ENCODE results near the gene TEX14. TPM values are rescaled to one million over a fixed set of nuclear protein-coding genes. Genes with fewer than 3 reads are reported as not detected.
A peak's percentile ranks its signal among the peaks of the same experiment; 100 is the strongest.
"Not testable (repeated sequence)": the region's sequence is repeated elsewhere in the genome, so short reads cannot be mapped to it uniquely, and the experiment has no call there.

The TEX14 gene
- total RNA-seq, 1 experiment from 2014 or later = 0.03 TPM

DNA sequence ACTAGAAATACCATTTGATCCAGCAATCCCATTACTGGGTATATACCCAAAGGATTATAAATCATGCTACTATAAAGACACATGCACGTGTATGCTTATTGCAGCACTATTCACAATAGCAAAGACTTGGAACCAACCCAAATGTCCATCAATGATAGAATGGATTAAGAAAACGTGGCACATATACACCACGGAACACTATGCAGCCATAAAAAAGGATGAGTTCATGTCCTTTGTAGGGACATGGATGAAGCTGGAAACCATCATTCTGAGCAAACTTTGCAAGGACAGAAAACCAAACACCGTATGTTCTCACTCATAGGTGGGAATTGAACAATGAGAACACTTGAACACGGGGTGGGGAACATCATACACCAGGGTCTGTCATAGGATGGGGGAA, 13.6 kb downstream of the TEX14 start:
- not testable (repeated sequence) for H3K4me1 ChIP-seq (replicated peaks); H3K27ac ChIP-seq; H3K27me3 ChIP-seq (replicated peaks); H3K4me3 ChIP-seq; H3K36me3 ChIP-seq; H3K9me3 ChIP-seq (replicated peaks); DNase-seq (ENCODE audit: low read depth in 1 of 2, low spot score in 2 of 2)

DNA sequence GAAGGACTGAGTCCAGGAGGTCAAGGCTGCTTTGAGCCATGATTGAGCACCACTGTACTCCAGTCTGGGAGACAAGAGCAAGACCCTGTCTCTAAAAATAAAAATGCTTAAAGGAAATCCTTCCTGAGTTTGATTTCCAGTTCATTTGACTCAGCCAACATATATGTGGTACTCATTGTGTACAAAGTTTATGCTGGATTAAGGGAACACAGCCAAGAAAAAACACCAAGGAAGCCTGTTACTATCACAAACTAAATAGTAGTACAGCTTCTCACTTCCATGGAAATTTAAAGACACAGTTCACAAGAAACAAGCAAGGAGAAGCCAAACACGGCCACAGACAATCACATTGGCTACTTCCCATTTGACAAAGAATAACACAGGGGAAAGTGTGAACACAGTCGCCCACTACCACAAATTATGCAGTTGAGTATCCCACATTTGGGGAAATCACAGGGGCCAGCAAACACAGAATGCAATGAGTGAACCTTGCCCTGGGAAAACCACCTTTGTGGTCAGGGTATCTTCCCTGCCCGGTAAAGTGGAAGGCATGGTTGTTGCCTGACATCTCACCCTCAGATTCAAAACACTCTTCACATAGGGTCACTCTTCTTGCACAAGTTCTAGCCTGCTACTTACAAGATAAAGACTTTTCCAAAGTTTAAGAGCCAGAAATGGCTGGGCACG, 14.5 kb downstream of the TEX14 start:
- Histone ChIP-seq H3K4me1 (replicated peaks) (no peaks in the 10 kb centered on the region; the same call in 1 of the 2 replicates), H3K27ac (no peak overlapping the region), H3K4me3 (no peak overlapping the region), H3K36me3 (no peaks in the 10 kb centered on the region), H3K27me3 (replicated peaks) (peaks cover 5% of the 10 kb centered on the region; the same call in 1 of the 2 replicates), H3K9me3 (replicated peaks) (peaks cover 5% of the 10 kb centered on the region; the same call in 1 of the 2 replicates)
- no peak for DNase-seq (ENCODE audit: low read depth in 1 of 2, low spot score in 2 of 2)

GRCh38 chr17:58671969-58672368, 19.9 kb downstream of the TEX14 start:
- H3K9me3 ChIP-seq (replicated peaks) = no peaks in the 10 kb centered on the region
- H3K36me3 ChIP-seq = no peaks in the 10 kb centered on the region
- H3K4me1 ChIP-seq (replicated peaks) = no peaks in the 10 kb centered on the region; the same call in 1 of the 2 replicates
- no peak overlapping the region for H3K4me3 ChIP-seq
- DNase-seq (ENCODE audit: low read depth in 1 of 2, low spot score in 2 of 2) = no peak
- H3K27ac ChIP-seq = no peak overlapping the region
- no peaks in the 10 kb centered on the region for H3K27me3 ChIP-seq (replicated peaks)

GRCh38 chr17:58669853-58670252, 22.0 kb downstream of the TEX14 start:
- peaks cover 11% of the 10 kb centered on the region for H3K4me1 ChIP-seq (replicated peaks)
- H3K27ac ChIP-seq = no peak overlapping the region
- no peaks in the 10 kb centered on the region for H3K27me3 ChIP-seq (replicated peaks)
- no peak for DNase-seq (ENCODE audit: low read depth in 1 of 2, low spot score in 2 of 2)
- no peaks in the 10 kb centered on the region for H3K9me3 ChIP-seq (replicated peaks)
- H3K4me3 ChIP-seq = no peak overlapping the region
- H3K36me3 ChIP-seq = no peaks in the 10 kb centered on the region

DNA sequence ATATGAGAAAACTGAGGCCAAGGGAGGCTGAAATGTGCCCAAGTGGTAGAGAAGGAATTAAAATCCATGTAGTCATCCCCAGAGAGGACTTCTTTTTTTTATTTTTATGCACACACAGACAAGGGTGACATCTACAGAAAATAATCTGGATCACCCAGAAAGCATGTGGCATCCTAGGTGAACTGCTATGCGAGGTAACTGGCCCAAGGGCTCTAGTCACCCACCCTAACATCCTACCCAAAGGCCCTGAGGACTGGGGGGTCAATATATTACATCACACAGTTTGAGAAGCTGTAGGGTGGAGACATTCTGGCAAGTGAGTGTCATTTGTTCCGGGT, 23.3 kb downstream of the TEX14 start:
- no peaks in the 10 kb centered on the region for H3K36me3 ChIP-seq
- no peak overlapping the region for H3K4me3 ChIP-seq
- no peaks in the 10 kb centered on the region for H3K27me3 ChIP-seq (replicated peaks)
- peaks cover 11% of the 10 kb centered on the region for H3K4me1 ChIP-seq (replicated peaks)
- H3K27ac ChIP-seq = no peak overlapping the region
- no peak for DNase-seq (ENCODE audit: low read depth in 1 of 2, low spot score in 2 of 2)
- H3K9me3 ChIP-seq (replicated peaks) = no peaks in the 10 kb centered on the region

DNA sequence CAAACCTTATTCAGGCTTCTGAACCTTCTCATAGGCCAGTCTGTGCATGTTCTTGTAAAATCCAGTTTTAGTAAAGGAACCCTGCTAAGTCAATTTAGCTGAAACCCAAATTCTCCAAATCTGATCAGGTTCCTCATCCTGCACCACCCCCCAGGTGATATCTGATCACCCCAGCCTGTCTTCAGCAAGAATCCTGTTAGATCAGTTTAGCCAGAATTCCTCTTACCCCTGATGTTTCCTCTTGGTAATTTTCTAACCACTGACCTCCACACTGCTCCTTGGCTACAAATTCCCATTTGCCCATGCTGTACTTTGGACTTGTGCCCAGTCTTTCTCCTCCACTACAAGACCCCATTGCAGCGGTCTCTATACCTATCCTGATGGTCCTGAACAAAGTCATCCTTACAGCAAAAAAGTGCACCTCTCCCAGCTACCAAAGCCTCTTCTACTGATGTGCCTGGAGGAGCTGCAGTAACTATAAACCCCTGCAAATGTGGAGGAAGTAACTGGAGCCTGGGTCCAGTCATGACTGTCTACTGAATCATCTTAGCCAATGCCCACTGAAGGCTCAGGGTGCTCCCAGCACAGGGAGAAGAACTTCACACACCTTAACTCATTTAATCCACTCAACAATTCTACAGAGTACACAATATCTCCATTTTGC, 23.8 kb downstream of the TEX14 start:
- Histone ChIP-seq H3K27ac (no peak overlapping the region), H3K9me3 (replicated peaks) (no peaks in the 10 kb centered on the region), H3K4me1 (replicated peaks) (peaks cover 11% of the 10 kb centered on the region), H3K36me3 (no peaks in the 10 kb centered on the region), H3K27me3 (replicated peaks) (no peaks in the 10 kb centered on the region), H3K4me3 (no peak overlapping the region)
- no peak for DNase-seq (ENCODE audit: low read depth in 1 of 2, low spot score in 2 of 2)

DNA sequence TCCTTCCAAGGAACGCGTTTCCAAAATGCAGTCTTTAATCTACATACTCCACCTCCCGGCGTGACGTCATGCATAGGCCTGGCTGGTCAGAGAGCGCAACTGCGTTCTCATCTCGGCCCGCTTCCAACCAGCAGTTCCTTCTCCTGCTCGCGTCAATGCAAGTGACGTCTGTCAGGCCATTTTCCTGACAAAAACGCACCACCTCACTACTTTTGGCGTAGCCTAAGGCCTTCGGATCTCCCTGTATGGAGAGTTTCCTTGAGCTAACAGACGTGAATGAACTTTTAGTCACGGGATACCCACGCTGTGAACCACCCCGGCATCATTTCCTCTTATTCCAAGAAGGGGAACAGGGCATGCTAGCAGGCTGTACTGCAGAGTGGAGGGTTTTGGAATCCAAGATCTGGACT, 25.0 kb downstream of the TEX14 start:
- H3K27ac ChIP-seq = no peak overlapping the region
- H3K36me3 ChIP-seq = no peaks in the 10 kb centered on the region
- DNase-seq (ENCODE audit: low read depth in 1 of 2, low spot score in 2 of 2) = no peak
- no peaks in the 10 kb centered on the region for H3K27me3 ChIP-seq (replicated peaks)
- H3K9me3 ChIP-seq (replicated peaks) = no peaks in the 10 kb centered on the region
- no peak overlapping the region for H3K4me3 ChIP-seq
- peaks cover 11% of the 10 kb centered on the region for H3K4me1 ChIP-seq (replicated peaks)

GRCh38 chr17:58665946-58666857, 25.6 kb downstream of the TEX14 start:
- Histone ChIP-seq H3K27me3 (replicated peaks) (no peaks in the 10 kb centered on the region), H3K36me3 (no peaks in the 10 kb centered on the region), H3K4me1 (replicated peaks) (peaks cover 11% of the 10 kb centered on the region), H3K27ac (no peak overlapping the region), H3K4me3 (no peak overlapping the region), H3K9me3 (replicated peaks) (no peaks in the 10 kb centered on the region)
- DNase-seq (ENCODE audit: low read depth in 1 of 2, low spot score in 2 of 2) = no peak

- no peaks in the 10 kb centered on the region for H3K27me3 ChIP-seq (replicated peaks)
- H3K9me3 ChIP-seq (replicated peaks) = no peaks in the 10 kb centered on the region
- H3K4me1 ChIP-seq (replicated peaks) = peaks cover 11% of the 10 kb centered on the region
- no peak overlapping the region for H3K27ac ChIP-seq
- DNase-seq (ENCODE audit: low read depth in 1 of 2, low spot score in 2 of 2) = no peak
- no peaks in the 10 kb centered on the region for H3K36me3 ChIP-seq
- H3K4me3 ChIP-seq = no peak overlapping the region
These were observed 27.5 kb downstream of the TEX14 start for GRCh38 chr17:58664302-58664701.

DNA sequence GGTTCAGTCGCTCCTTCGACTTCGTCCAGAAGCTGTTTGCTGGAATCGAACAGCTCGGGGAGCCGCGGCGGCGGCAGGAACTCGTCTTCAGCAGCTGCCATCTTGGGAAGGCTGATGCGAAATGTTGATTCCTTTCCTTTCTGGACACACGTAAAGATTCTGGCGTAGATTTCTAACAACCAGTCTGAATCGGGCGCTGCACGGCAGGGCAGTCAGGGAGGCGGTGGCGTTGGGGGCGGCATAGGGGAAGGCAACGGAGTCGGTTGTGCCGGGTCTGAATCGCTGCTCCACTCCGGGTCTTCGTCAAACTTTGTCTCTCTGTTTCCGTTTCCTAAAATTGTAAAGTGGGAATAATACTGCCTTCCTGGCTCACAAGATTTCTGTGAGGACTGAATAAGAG, 30.3 kb downstream of the TEX14 start:
- peaks cover 15% of the 10 kb centered on the region for H3K4me1 ChIP-seq (replicated peaks)
- H3K4me3 ChIP-seq = no peak overlapping the region
- H3K27ac ChIP-seq = no peak overlapping the region
- no peaks in the 10 kb centered on the region for H3K36me3 ChIP-seq
- no peak for DNase-seq (ENCODE audit: low read depth in 1 of 2, low spot score in 2 of 2)
- H3K9me3 ChIP-seq (replicated peaks) = no peaks in the 10 kb centered on the region
- no peaks in the 10 kb centered on the region for H3K27me3 ChIP-seq (replicated peaks)

- H3K4me3 ChIP-seq = no peak overlapping the region
- H3K27ac ChIP-seq = no peak overlapping the region
- no peaks in the 10 kb centered on the region for H3K27me3 ChIP-seq (replicated peaks)
- H3K9me3 ChIP-seq (replicated peaks) = no peaks in the 10 kb centered on the region
- H3K4me1 ChIP-seq (replicated peaks) = peaks cover 9% of the 10 kb centered on the region
- H3K36me3 ChIP-seq = no peaks in the 10 kb centered on the region
- DNase-seq (ENCODE audit: low read depth in 1 of 2, low spot score in 2 of 2) = no peak
These were observed 31.2 kb downstream of the TEX14 start for GRCh38 chr17:58660621-58661020.

GRCh38 chr17:58659714-58660084, 32.1 kb downstream of the TEX14 start:
- not testable (repeated sequence) for H3K4me1 ChIP-seq (replicated peaks); H3K36me3 ChIP-seq; H3K27me3 ChIP-seq (replicated peaks); H3K9me3 ChIP-seq (replicated peaks); DNase-seq (ENCODE audit: low read depth in 1 of 2, low spot score in 2 of 2); H3K27ac ChIP-seq
- H3K4me3 ChIP-seq = peak overlapping the region; percentile 27

GRCh38 chr17:58658804-58659713, 32.8 kb downstream of the TEX14 start:
- Histone ChIP-seq H3K9me3 (replicated peaks) (no peaks in the 10 kb centered on the region), H3K36me3 (no peaks in the 10 kb centered on the region), H3K27ac (peak overlapping the region; percentile 99), H3K4me3 (peak overlapping the region; percentile 27), H3K4me1 (replicated peaks) (peaks cover 4% of the 10 kb centered on the region; the same call in 1 of the 2 replicates), H3K27me3 (replicated peaks) (no peaks in the 10 kb centered on the region)
- peak; percentile 93 to 99 for DNase-seq (ENCODE audit: low read depth in 1 of 2, low spot score in 2 of 2)
